NB4 (cell line): Measurements from ENCODE around the gene TSKU.
"Not testable (repeated sequence)": the region's sequence is repeated elsewhere in the genome, so short reads cannot be mapped to it uniquely, and the experiment has no call there.

Source experiments
- DNase-seq: peaks from one replicate; pipeline ENCODE4 v3.0.0; 2010; ENCODE audit warnings: low read depth
- H3K4me3 ChIP-seq: one replicate; pipeline ENCODE4 v1.5.1; 2011; ENCODE audit warnings: mild to moderate bottlenecking, low read depth, low read length, moderate library complexity
- MYC ChIP-seq: IDR thresholded peaks from 2 replicates; pipeline ENCODE4 v1.6.1; 2011; ENCODE audit warnings: low read depth, low read length
- POLR2A ChIP-seq: IDR thresholded peaks from 2 replicates; pipeline ENCODE4 v1.6.1; 2011; ENCODE audit warnings: mild to moderate bottlenecking; ENCODE audit not compliant: insufficient read length; ENCODE audit errors: extremely low read depth
- TF ChIP-seq, protein P1 (sequence below): IDR thresholded peaks from one replicate; pipeline ENCODE4 v1.5.1; 2012; ENCODE audit warnings: low read depth, low read length
- TF ChIP-seq, protein P2 (sequence below): IDR thresholded peaks from 2 replicates; pipeline ENCODE4 v1.6.1; 2011; ENCODE audit warnings: low read depth, low read length

TSKU gene

DNA sequence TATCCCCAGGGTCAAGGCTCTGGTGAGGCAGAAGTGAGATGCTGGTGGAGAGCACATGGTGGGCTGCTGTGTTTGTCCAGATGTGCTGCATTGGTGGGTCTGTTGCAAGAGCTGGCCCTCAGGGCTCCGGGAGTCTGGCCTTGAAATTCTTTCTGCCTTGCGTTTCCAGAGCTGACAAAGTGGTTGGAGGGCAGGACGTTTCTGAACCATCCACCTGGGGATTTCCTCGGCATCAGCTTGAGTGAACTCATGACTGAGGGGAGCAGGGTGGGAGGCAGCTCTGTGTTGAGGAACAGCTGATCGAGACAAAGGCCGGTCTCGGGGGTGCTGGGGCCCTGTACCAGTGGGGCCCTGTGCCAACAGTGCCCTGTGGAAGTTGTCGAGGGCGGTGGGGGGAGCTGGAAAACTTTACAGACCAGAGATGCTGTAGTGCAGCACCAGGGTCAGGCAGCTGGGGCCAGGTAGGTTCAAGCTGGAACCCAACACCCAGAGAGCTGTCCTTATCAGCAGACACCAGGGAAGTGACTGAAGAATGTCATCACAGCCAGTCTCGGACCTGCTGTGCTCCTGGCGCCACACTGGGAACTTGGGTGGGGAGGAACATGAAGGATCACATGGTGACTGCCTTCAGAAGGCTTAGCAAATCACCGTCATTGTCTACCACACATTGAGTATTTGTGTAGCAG is 4.9 kb downstream of the TSKU start:
- TF ChIP-seq, protein P1, sequence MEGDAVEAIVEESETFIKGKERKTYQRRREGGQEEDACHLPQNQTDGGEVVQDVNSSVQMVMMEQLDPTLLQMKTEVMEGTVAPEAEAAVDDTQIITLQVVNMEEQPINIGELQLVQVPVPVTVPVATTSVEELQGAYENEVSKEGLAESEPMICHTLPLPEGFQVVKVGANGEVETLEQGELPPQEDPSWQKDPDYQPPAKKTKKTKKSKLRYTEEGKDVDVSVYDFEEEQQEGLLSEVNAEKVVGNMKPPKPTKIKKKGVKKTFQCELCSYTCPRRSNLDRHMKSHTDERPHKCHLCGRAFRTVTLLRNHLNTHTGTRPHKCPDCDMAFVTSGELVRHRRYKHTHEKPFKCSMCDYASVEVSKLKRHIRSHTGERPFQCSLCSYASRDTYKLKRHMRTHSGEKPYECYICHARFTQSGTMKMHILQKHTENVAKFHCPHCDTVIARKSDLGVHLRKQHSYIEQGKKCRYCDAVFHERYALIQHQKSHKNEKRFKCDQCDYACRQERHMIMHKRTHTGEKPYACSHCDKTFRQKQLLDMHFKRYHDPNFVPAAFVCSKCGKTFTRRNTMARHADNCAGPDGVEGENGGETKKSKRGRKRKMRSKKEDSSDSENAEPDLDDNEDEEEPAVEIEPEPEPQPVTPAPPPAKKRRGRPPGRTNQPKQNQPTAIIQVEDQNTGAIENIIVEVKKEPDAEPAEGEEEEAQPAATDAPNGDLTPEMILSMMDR: no peak
- TF ChIP-seq POLR2A (no peak), MYC (no peak)
- TF ChIP-seq, protein P2, sequence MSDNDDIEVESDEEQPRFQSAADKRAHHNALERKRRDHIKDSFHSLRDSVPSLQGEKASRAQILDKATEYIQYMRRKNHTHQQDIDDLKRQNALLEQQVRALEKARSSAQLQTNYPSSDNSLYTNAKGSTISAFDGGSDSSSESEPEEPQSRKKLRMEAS: no peak
- H3K4me3 ChIP-seq: no peak overlapping the region
- no peak for DNase-seq

DNA sequence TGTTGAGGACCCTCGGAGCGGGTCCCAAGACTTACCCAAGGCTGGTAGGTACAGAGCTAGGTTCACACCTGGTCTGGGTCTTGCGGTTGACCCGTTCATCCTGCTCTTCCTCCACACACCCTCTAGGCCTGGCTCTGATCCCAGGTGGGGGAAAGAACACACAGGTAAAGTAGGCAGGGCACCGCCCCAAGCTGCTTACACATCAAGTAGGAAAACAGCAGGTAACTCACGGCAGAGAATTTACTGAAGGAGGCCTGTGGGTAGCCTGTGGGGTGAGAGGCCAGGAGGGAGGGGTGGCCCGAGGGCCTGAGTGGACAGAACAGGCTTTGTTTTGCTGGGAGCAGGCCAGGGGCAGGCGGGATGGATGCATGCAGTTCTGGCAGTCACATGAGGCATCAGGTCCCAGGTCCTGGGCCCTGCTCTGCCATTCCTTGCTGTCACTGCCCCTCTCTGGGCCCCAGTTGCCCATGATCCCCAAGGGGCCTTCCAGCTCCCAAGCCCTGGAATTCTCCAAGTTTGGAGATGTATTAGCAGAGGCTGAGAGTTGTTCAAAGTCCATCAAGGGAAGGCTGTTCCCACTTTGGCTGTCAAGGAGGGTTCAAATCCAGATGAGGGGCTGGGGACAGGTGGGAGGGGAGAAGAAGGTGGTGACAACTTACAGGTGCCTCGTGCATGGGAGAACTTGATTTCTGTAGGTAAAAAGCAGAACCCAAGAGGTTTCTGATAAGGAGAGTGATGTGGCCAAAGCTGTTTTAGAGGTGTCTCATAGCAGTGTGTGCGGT is 5.7 kb downstream of the TSKU start:
- no peak overlapping the region for H3K4me3 ChIP-seq
- DNase-seq: no peak
- TF ChIP-seq MYC (no peak), POLR2A (no peak)
- TF ChIP-seq, protein P1: no peak
- TF ChIP-seq, protein P2: no peak

DNA sequence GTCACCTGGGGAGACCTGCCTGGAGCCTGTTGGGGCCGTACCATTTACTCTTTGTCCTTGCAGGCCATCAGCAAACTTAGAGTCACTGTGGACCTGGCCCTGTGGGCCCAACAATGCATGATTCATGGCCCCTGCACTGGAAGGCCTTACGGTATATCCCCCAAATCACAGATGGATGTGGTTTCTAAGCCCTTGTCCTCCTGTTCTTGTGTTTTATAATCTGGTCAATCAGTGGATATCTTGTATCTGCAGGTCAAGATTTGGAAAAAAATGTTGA is 6.2 kb downstream of the TSKU start:
- no peak for DNase-seq
- TF ChIP-seq, protein P1: no peak
- TF ChIP-seq MYC (no peak), POLR2A (no peak)
- TF ChIP-seq, protein P2: no peak
- no peak overlapping the region for H3K4me3 ChIP-seq

DNA sequence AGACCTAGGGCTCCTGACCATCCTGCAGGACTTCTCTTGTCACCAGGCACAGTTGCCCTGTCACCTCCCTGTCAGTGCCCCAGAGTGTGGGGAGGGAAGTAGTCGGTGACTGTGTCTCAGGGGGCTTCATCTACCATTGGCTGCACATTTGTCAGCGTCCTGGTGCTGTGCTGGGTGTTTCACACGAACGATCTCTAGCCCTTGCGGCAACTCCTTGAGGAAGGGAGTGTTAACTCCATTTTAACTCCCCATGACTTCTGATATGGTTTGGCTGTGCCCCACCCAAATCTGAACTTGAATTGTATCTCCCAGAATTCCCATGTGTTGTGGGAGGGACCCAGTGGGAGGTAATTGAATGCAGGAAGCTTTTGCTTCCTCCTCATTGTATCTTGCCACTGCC is 7.1 kb downstream of the TSKU start:
- no peak overlapping the region for H3K4me3 ChIP-seq
- TF ChIP-seq MYC: no peak
- TF ChIP-seq, protein P2: no peak
- no peak for TF ChIP-seq POLR2A
- TF ChIP-seq, protein P1: no peak
- DNase-seq: no peak

DNA sequence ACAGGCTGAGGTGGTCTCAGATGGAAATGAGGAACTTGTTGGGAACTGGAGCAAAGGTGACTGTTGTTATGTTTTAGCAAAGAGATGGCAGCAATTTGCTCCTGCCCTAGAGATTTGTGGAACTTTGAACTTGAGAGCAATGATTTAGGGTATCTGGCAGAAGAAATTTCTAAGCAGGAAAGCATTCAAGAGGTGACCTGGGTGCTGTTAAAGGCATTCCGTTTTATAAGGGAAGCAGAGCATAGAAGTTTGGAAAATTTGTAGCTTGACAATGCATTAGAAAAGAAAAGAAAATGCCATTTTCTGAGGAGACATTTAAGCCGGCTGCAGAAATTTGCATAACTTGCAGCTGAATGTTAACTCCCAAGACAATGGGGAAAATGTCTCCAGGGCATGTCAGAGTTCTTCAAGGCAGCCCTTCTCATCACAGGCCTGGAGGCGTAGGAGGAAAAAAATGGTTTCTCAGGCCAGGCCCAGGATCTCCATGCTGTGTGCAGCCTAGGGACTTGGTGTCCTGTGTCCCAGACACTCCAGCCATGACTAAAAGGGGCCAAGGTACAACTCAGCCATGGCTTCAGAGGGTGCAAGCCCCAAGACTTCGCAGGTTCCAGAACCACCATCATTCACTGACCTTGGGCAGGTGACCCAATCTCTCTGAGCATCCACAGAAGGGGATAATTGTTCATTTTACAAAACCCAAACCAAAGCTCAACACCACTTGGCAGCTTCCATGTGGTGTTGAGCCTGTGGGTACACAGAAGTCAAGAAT is 8.0 kb downstream of the TSKU start:
- DNase-seq, H3K4me3 ChIP-seq: not testable (repeated sequence)

DNA sequence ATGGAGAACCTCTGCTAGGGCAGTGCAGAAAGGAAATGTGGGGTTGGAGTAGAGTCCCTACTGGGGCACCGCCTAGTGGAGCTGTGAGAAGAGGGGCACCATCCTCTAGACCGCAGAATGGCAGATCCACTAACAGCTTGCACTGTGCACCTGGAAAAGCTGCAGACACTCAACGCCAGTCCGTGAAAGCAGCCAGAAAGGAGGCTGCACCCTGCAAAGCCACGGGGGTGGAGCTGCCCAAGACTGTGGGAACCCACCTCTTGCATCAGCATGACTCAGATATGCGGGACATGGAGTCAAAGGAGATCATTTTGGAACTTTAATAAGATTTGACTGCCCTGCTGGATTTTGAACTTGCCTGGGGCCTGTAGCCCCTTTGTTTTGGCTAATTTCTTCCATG is 8.7 kb downstream of the TSKU start:
- TF ChIP-seq MYC: no peak
- TF ChIP-seq, protein P2: no peak
- no peak for TF ChIP-seq POLR2A
- TF ChIP-seq, protein P1: no peak
- no peak overlapping the region for H3K4me3 ChIP-seq
- peak; percentile 76 for DNase-seq
